Keratinocyte (primary cell): ENCODE measurements around the gene OSGIN1. TPM values are rescaled to one million over a fixed set of nuclear protein-coding genes. Genes with fewer than 3 reads are reported as not detected.

Experiments
- DNase-seq: peaks from one replicate; pipeline ENCODE4 v3.0.0-alpha.2; 2011; ENCODE audit warnings: low read depth, missing footprints, low spot score
- FAIRE-seq: peaks from 2 replicates; lab custom pipeline; 2011; peaks lifted over from hg19 to GRCh38; lab: Jason Lieb, UNC
- H2AFZ ChIP-seq: 2 replicates; pipeline ENCODE4 v1.6.0; 2012; ENCODE audit warnings: low read length, control low read depth, inconsistent platforms; ENCODE audit not compliant: control insufficient read depth
- H3K27ac ChIP-seq: 2 replicates; pipeline ENCODE4 v1.5.1; 2011; ENCODE audit warnings: low read length; ENCODE audit not compliant: control insufficient read depth, insufficient read depth
- H3K27me3 ChIP-seq: 3 replicates; pipeline ENCODE4 v1.6.0; 2011; ENCODE audit warnings: low read length; ENCODE audit not compliant: control insufficient read depth, insufficient read depth; ENCODE audit errors: extremely low read depth
- H3K36me3 ChIP-seq, 2 experiments: 2 replicates in 1 of 2; 3 replicates in 1 of 2; pipeline ENCODE4 v1.5.1; 2011; ENCODE audit warnings: low read length in 2 of 2, mild to moderate bottlenecking in 1 of 2; ENCODE audit not compliant: control insufficient read depth in 2 of 2, insufficient read depth in 2 of 2; ENCODE audit errors: extremely low read depth in 1 of 2
- H3K4me1 ChIP-seq: 3 replicates; pipeline ENCODE4 v1.5.1; 2011; ENCODE audit warnings: low read length; ENCODE audit not compliant: control insufficient read depth, insufficient read depth; ENCODE audit errors: extremely low read depth
- H3K4me2 ChIP-seq: 3 replicates; pipeline ENCODE4 v1.6.0; 2011; ENCODE audit warnings: low read depth, low read length; ENCODE audit not compliant: control insufficient read depth, insufficient read depth; ENCODE audit errors: extremely low read depth
- H3K4me3 ChIP-seq, 3 experiments: fragments of 200-600 bp in 1 of 3; sonication (generic) in 1 of 3; 2 replicates in 2 of 3; 3 replicates in 1 of 3; pipeline ENCODE4 v1.5.1; 2011 to 2016; ENCODE audit warnings: low read length in 3 of 3, mild to moderate bottlenecking in 3 of 3, control low read depth in 2 of 3, inconsistent platforms in 1 of 3, low read depth in 1 of 3, mixed read lengths in 1 of 3, mixed run types in 1 of 3, moderate library complexity in 1 of 3; ENCODE audit not compliant: control insufficient read depth in 2 of 3, insufficient read depth in 2 of 3; ENCODE audit errors: extremely low read depth in 1 of 3
- H3K79me2 ChIP-seq: 2 replicates; pipeline ENCODE4 v1.6.0; 2012; ENCODE audit warnings: low read length; ENCODE audit not compliant: control insufficient read depth, insufficient read depth
- H3K9ac ChIP-seq: 3 replicates; pipeline ENCODE4 v1.6.0; 2011; ENCODE audit warnings: low read length; ENCODE audit not compliant: control insufficient read depth, insufficient read depth; ENCODE audit errors: extremely low read depth
- H3K9me1 ChIP-seq: 3 replicates; pipeline ENCODE4 v1.6.0; 2011; ENCODE audit warnings: low read length; ENCODE audit not compliant: control insufficient read depth, insufficient read depth; ENCODE audit errors: extremely low read depth
- H3K9me3 ChIP-seq: 2 replicates; pipeline ENCODE4 v1.5.1; 2012; ENCODE audit warnings: low read depth, low read length; ENCODE audit not compliant: control insufficient read depth
- H4K20me1 ChIP-seq: 3 replicates; pipeline ENCODE4 v1.6.0; 2011; ENCODE audit warnings: low read length; ENCODE audit not compliant: control insufficient read depth, insufficient read depth; ENCODE audit errors: extremely low read depth
- CTCF ChIP-seq, 3 experiments: IDR thresholded peaks in 1 of 3; conservative IDR thresholded peaks in 1 of 3; optimal IDR thresholded peaks in 1 of 3; 2 replicates in 2 of 3; 3 replicates in 1 of 3; pipeline versions ENCODE3 to v1.5.1; 2011; ENCODE audit warnings: low read length in 3 of 3, mild to moderate bottlenecking in 3 of 3, moderate library complexity in 2 of 3, control low read depth in 1 of 3, inconsistent platforms in 1 of 3; ENCODE audit not compliant: insufficient read depth in 2 of 3; ENCODE audit errors: extremely low read depth in 1 of 3
- EZH2 ChIP-seq: IDR thresholded peaks from one replicate; pipeline ENCODE4 v1.6.1; 2012; ENCODE audit warnings: inconsistent platforms, mild to moderate bottlenecking, low read length, moderate library complexity
- dilution Hi-C: fragments of 300-500 bp; cut with MboI; formaldehyde crosslinking; loops from one replicate; pipeline ENCODE4 v1.7.0; 2020; ENCODE audit warnings: low sequenced_read_pairs; ENCODE audit not compliant: extremely low pct_ligation_motif_present
- polyA plus RNA-seq, 5 experiments: library from polyadenylated mRNA; depleted of rRNA in 3 of 5; stranded (reverse) in 3 of 5; stranded (forward) in 1 of 5; unstranded in 1 of 5; fragments of >200 nt; gene quantifications; 1 replicate in 1 of 5; 2 replicates in 3 of 5; 3 replicates in 1 of 5; pipeline versions ENCODE4 v1.2.1 to v1.2.3, GENCODE V29; 2011 to 2012; ENCODE audit warnings: missing spikeins in 2 of 5, low read depth in 1 of 5, low replicate concordance in 1 of 5

Gene OSGIN1
- polyA plus RNA-seq, 1 donor (not counting 4 experiments of a cell fraction or from before 2014, with no cell fraction given): 2.1 TPM

- no peaks in the 10 kb centered on the region for H3K36me3 ChIP-seq
- no peak overlapping the region for H3K9ac ChIP-seq
- peaks cover 8% of the 10 kb centered on the region for H3K4me1 ChIP-seq
- H3K79me2 ChIP-seq: no peaks in the 10 kb centered on the region
- no peak overlapping the region for H3K27ac ChIP-seq
- no peak for FAIRE-seq
- TF ChIP-seq EZH2 (no peak), CTCF (optimal IDR thresholded peaks at IDR 0.05 in 1 of 3, IDR thresholded peaks at IDR 0.05 in 1 of 3, conservative IDR thresholded peaks at IDR 0.05 in 1 of 3; ENCODE audit: extremely low read depth in 1 of 3, insufficient read depth in 2 of 3, low read length in 3 of 3) (no peak)
- H4K20me1 ChIP-seq: no peaks in the 10 kb centered on the region
- no peak overlapping the region for H3K4me3 ChIP-seq
- no peaks in the 10 kb centered on the region for H3K9me1 ChIP-seq
- dilution Hi-C loops: no loop called here
- H3K4me2 ChIP-seq: no peak overlapping the region
- DNase-seq: no peak
- H3K9me3 ChIP-seq: no peaks in the 10 kb centered on the region
- no peak overlapping the region for H2AFZ ChIP-seq
- peaks cover 21% of the 10 kb centered on the region for H3K27me3 ChIP-seq
Observed at GRCh38 chr16:83931556-83931955, 21.5 kb upstream of the OSGIN1 start.

- no peaks in the 10 kb centered on the region for H3K36me3 ChIP-seq
- H3K9me3 ChIP-seq: no peaks in the 10 kb centered on the region
- TF ChIP-seq EZH2 (no peak), CTCF (optimal IDR thresholded peaks at IDR 0.05 in 1 of 3, IDR thresholded peaks at IDR 0.05 in 1 of 3, conservative IDR thresholded peaks at IDR 0.05 in 1 of 3; ENCODE audit: extremely low read depth in 1 of 3, insufficient read depth in 2 of 3, low read length in 3 of 3) (no peak)
- FAIRE-seq (no peak), DNase-seq (no peak)
- no peak overlapping the region for H2AFZ ChIP-seq
- H3K27ac ChIP-seq: no peak overlapping the region
- peaks cover 24% of the 10 kb centered on the region for H3K27me3 ChIP-seq
- no peak overlapping the region for H3K4me3 ChIP-seq
- H4K20me1 ChIP-seq: no peaks in the 10 kb centered on the region
- H3K9ac ChIP-seq: no peak overlapping the region
- dilution Hi-C loops: no loop called here
- H3K4me1 ChIP-seq: peaks cover 4% of the 10 kb centered on the region
- no peak overlapping the region for H3K4me2 ChIP-seq
- H3K9me1 ChIP-seq: no peaks in the 10 kb centered on the region
- no peaks in the 10 kb centered on the region for H3K79me2 ChIP-seq
Observed at GRCh38 chr16:83932304-83932703, 20.7 kb upstream of the OSGIN1 start.
